HG03432 (cell line): Measurements from ENCODE around the gene GATC.
"Not testable (repeated sequence)": the region's sequence is repeated elsewhere in the genome, so short reads cannot be mapped to it uniquely, and the experiment has no call there.

Source experiments
- ATAC-seq: cut with Tn5 transposase; IDR thresholded peaks from one replicate; pipeline ENCODE4 v1.9.1; 2021; ENCODE audit warnings: mild to moderate bottlenecking, moderate library complexity; ENCODE audit not compliant: unreplicated experiment

Gene GATC

GRCh38 chr12:120432772-120433525 lies 13.3 kb upstream of the GATC start:
- no peak for ATAC-seq

- peak; percentile 95 for ATAC-seq
These were observed 8.3 kb upstream of the GATC start, which contains the start of gene COX6A1 for GRCh38 chr12:120437735-120438494. COX6A1 (plus strand) TSS chr12:120438113; CDS start chr12:120438127, 14 bp downstream.

DNA sequence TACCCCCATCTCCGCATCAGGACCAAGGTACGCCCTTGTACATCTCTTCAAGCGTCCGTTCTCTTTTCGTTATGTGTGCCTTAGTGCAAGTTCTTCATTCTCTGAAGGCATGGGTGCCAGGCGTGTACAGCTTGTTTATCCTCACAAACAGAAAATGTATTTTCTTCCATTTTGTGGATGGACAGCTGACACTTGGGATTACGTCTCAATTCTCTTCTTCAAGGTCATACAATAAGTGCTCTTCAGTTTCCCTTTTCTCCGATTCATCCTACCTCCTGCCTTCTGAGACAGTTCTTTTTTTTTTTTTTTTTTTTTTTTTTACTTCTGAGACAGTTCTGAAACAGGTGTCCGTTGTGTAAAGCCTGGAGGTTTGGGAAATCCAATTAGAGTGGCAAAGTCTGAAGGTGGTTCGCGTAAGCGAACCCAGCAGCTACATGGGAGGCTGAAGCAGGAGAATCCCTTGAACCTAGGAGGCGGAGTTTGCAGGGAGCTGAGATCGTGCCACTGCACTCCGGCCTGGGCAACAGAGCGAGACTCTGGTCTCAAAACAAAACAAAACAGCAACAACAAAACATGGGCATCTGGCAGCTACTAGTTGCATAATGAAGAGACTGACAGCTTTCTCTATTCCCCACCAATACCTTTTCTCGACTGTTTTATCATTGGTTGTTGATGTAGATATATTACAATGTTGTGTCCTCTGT lies 7.6 kb upstream of the GATC start:
- peak; percentile 10 for ATAC-seq

DNA sequence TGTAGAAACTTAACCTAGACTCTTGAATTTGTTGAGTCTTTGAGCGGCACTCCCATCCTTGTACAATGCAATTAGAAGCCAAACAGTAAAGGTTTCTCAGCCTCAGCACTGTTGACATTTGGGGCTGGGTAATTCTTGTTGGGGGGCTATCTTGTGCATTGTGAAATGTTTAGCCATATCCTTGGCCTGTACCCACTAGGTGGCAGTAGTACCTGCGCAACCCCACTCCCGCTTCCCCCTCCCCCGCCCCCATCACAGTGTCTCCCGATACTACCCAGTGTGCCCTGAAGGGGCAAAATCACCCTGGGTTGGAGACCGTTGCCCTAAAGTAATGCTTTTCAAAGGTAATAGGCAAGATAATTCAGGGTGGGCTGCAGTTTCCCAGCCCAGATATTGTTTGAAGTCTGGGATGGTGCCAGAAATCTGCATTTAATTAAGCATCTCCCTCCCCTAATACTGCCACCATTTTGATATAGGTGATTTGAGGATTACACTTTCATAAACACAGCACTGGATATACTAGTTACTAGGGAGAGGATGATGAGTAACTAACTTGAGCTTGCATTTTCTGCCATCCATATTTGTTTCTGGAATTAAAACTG lies 6.5 kb upstream of the GATC start:
- ATAC-seq, result no peak

GRCh38 chr12:120444676-120445075 lies 1.6 kb upstream of the GATC start:
- ATAC-seq, result no peak

- not testable (repeated sequence) for ATAC-seq
These were observed 567 bp downstream of the GATC start for GRCh38 chr12:120446844-120447178.

DNA sequence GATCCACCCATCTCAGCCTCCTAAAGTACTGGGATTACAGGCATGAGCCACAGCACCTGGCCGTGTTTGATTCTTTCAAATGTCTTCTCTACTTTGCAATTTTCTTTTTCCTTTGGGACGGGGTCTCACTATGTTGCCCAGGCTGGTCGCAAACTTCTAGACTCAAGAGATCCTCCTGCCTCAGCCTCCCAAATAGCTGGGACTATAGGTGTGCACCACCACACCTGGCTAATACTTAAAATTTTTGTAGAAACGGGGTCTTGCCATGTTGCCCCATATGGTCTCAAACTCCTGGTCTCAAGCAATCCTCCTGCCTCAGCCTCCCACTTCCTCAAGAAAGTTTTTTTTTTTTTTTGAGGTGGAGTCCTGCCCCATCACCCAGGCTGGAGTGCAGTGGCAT lies 1.7 kb downstream of the GATC start:
- ATAC-seq, result no peak

GRCh38 chr12:120452524-120452923 lies 6.3 kb downstream of the GATC start:
- not testable (repeated sequence) for ATAC-seq

GRCh38 chr12:120453060-120453750 lies 7.0 kb downstream of the GATC start:
- no peak for ATAC-seq

DNA sequence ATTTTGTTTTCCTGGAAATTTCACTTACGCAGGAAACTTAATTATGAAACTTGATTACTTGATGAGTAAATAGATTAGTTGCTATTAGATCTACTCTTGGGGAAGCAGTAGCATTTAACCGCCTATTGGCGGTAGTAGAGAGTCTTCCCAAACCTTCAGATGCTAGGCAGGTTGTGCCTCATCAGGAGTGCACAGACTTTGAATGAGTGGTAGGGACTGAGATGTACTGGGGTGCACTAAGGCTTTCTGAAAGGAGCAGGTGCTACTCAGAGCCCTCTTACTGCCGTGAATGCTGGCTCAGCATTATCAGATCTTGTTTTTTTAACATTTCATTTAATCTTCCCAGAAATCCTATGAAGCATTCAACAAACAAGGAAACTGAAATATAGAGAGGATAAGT lies 7.7 kb downstream of the GATC start:
- no peak for ATAC-seq

DNA sequence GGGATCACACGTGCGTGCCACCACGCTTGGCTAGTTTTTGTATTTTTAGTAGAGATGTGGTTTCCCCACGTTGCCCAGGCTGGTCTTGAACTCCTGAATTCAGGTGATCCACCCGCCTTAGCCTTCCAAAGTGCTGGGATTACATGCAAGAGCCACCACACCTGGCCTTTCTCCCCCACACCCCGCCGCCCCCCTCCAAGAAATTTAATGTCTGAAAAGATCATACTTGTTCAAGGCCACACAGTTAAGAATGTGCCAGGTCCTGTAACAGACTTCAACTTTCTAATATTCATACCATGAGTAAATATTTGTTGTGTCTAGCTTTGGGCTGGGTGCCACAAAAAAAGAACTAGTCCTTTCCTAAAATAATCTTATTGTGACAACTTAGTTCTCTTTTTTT lies 9.1 kb downstream of the GATC start:
- no peak for ATAC-seq

DNA sequence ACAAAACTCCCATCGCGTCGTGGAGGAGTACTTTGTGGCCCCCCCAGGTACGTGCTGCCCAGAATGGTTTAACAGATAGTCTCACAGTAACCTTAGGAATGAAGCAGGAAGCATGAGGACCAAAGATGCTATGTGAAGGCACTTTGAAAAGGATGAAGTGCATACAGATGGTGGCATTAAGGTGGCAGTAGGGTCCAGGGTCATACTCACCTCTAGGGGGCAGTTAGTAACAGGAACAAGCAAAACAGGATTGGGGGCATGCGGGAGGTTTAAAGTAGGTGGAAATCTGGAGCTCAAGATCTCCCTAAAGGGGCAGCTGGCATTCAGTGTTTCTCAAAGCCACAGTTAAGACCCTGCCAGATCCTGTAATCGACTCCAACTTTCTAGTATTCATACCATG lies 10.9 kb downstream of the GATC start:
- no peak for ATAC-seq

DNA sequence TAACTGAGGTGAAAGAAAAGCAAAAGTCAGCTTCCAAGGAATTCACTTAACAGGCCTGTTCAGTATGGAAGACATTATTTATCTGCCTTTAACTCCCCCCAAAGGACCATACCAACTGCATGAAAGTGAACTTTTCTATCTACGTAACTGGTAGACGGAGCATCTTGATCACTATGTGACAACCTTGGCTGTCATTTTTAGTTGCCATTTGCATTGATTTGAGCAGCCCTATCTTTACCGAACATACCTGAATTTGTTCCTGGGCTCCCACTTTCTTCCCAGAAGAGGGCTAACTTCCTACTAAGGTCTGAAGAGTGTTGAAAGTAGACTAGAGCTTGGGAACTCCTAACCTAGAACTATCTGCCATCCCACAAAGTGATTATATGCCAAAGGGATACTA lies 13.9 kb downstream of the GATC start:
- ATAC-seq, result no peak

DNA sequence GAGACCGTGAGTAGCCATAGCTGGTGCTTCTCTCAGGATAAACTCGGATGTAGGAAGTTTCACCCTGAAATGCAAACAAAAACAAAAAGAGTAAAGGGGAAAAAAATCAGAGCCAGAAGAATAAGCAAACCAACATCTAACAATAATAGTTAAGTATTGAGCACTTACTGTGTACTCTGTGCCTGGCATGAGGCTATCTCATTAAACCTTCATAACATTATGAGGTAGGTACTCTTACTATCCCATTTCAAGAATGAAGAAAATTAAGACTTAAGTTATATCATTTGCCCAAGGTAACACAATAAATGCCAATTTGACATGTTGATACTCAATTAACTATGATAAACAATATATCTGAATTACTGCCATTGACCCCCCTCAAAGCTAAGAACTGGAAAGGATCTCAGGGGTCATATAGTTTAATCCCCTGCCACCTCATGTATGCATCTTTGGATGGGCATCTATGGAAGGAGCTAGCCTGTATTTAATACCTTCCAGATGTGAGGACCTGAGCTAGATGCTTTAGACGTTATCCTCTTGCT lies 15.9 kb downstream of the GATC start:
- ATAC-seq, result no peak

DNA sequence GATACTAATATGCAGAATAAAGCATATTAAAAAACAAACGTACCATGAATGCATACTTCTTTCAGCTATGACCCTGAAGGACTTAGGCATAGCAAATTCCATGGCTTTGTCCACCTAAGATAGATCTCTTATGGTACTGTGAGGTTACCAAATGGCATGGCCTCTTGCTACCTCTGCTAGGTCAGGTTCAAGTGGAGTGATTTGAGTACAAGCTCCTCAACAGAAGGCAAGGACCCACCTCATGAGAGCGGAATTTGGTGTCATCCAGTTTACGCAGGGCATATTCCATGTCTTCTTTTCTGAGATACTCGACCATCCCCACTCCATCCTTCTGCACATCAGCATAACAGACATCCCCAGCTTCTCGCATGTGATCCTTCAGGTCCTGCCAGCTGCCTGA lies 17.5 kb downstream of the GATC start:
- no peak for ATAC-seq

GRCh38 chr12:120465756-120466155 lies 19.5 kb downstream of the GATC start:
- ATAC-seq, result no peak

GRCh38 chr12:120466560-120467315 lies 20.5 kb downstream of the GATC start:
- no peak for ATAC-seq

- no peak for ATAC-seq
These were observed 21.2 kb downstream of the GATC start for GRCh38 chr12:120467439-120467838.

- ATAC-seq, result no peak
These were observed 22.1 kb downstream of the GATC start for GRCh38 chr12:120468325-120468820.
